Duodenal mucosa (tissue), 2 donors: ENCODE measurements around the gene PTPRF.

ENCODE experiments used
- H3K27ac ChIP-seq: one replicate; pipeline ENCODE4 v1.7.0; 2013; ENCODE audit warnings: low read depth, low read length
- H3K27me3 ChIP-seq, 2 donors: one replicate each; pipeline ENCODE4 v1.7.0; 2013; ENCODE audit warnings: low read length in 2 of 2, control low read depth in 1 of 2; ENCODE audit not compliant: insufficient read depth in 2 of 2, control insufficient read depth in 1 of 2
- H3K36me3 ChIP-seq, 2 donors: one replicate each; pipeline ENCODE4 v1.7.0; 2013; ENCODE audit warnings: low read length in 2 of 2, control low read depth in 1 of 2; ENCODE audit not compliant: insufficient read depth in 2 of 2, control insufficient read depth in 1 of 2
- H3K4me1 ChIP-seq, 2 donors: one replicate each; pipeline ENCODE4 v1.7.0; 2013; ENCODE audit warnings: low read length in 2 of 2, control low read depth in 1 of 2; ENCODE audit not compliant: insufficient read depth in 2 of 2, control insufficient read depth in 1 of 2
- H3K4me3 ChIP-seq, 2 donors: one replicate each; pipeline ENCODE4 v1.7.0; 2013; ENCODE audit warnings: low read length in 2 of 2, low read depth in 1 of 2
- H3K9ac ChIP-seq, 2 donors: one replicate each; pipeline ENCODE4 v1.7.0; 2013; ENCODE audit warnings: low read length in 2 of 2, low read depth in 1 of 2
- H3K9me3 ChIP-seq, 2 donors: one replicate each; pipeline ENCODE4 v1.7.0; 2013; ENCODE audit warnings: low read length in 2 of 2, control low read depth in 1 of 2; ENCODE audit not compliant: control insufficient read depth in 1 of 2

PTPRF gene

GRCh38 chr1:43572084-43572483 lies 41.4 kb downstream of the PTPRF start:
- peaks cover 4 to 19% of the 10 kb centered on the region in 2 donors for H3K4me1 ChIP-seq
- H3K36me3 ChIP-seq: peaks cover 15 to 59% of the 10 kb centered on the region in 2 donors
- no peak overlapping the region for H3K27ac ChIP-seq
- H3K27me3 ChIP-seq: no peaks in the 10 kb centered on the region
- H3K4me3 ChIP-seq: no peak overlapping the region
- no peaks in the 10 kb centered on the region for H3K9me3 ChIP-seq
- no peak overlapping the region for H3K9ac ChIP-seq

GRCh38 chr1:43572538-43572937 lies 41.9 kb downstream of the PTPRF start:
- no peaks in the 10 kb centered on the region for H3K9me3 ChIP-seq
- H3K36me3 ChIP-seq: peaks cover 16 to 63% of the 10 kb centered on the region in 2 donors
- H3K27ac ChIP-seq: no peak overlapping the region
- H3K27me3 ChIP-seq: no peaks in the 10 kb centered on the region
- no peak overlapping the region for H3K9ac ChIP-seq
- H3K4me1 ChIP-seq: peaks cover 4 to 19% of the 10 kb centered on the region in 2 donors
- no peak overlapping the region for H3K4me3 ChIP-seq

- no peak overlapping the region for H3K4me3 ChIP-seq
- no peaks in the 10 kb centered on the region for H3K27me3 ChIP-seq
- peaks cover 4 to 19% of the 10 kb centered on the region in 2 donors for H3K4me1 ChIP-seq
- H3K9me3 ChIP-seq: no peaks in the 10 kb centered on the region
- H3K36me3 ChIP-seq: peaks cover 20 to 68% of the 10 kb centered on the region in 2 donors
- no peak overlapping the region for H3K27ac ChIP-seq
- no peak overlapping the region for H3K9ac ChIP-seq
Measured at GRCh38 chr1:43573066-43573800, 42.5 kb downstream of the PTPRF start.

GRCh38 chr1:43576521-43576920 lies 45.8 kb downstream of the PTPRF start:
- Histone ChIP-seq H3K27me3 (no peaks in the 10 kb centered on the region), H3K27ac (no peak overlapping the region), H3K4me3 (no peak overlapping the region), H3K9ac (no peak overlapping the region), H3K36me3 (peaks cover 35 to 77% of the 10 kb centered on the region in 2 donors), H3K4me1 (peaks cover 6 to 11% of the 10 kb centered on the region in 2 donors), H3K9me3 (no peaks in the 10 kb centered on the region)

- Histone ChIP-seq H3K27ac (no peak overlapping the region), H3K27me3 (no peaks in the 10 kb centered on the region), H3K4me3 (no peak overlapping the region), H3K9me3 (no peaks in the 10 kb centered on the region), H3K4me1 (peaks cover 15 to 18% of the 10 kb centered on the region in 2 donors), H3K36me3 (peaks cover 31 to 77% of the 10 kb centered on the region in 2 donors), H3K9ac (no peak overlapping the region)
Measured at GRCh38 chr1:43577655-43578542, 47.2 kb downstream of the PTPRF start.

GRCh38 chr1:43580039-43580438 lies 49.4 kb downstream of the PTPRF start:
- Histone ChIP-seq H3K36me3 (peaks cover 38 to 72% of the 10 kb centered on the region in 2 donors), H3K4me3 (no peak overlapping the region), H3K4me1 (peaks cover 16 to 18% of the 10 kb centered on the region in 2 donors), H3K27me3 (no peaks in the 10 kb centered on the region), H3K9ac (no peak overlapping the region), H3K27ac (no peak overlapping the region), H3K9me3 (no peaks in the 10 kb centered on the region)

DNA sequence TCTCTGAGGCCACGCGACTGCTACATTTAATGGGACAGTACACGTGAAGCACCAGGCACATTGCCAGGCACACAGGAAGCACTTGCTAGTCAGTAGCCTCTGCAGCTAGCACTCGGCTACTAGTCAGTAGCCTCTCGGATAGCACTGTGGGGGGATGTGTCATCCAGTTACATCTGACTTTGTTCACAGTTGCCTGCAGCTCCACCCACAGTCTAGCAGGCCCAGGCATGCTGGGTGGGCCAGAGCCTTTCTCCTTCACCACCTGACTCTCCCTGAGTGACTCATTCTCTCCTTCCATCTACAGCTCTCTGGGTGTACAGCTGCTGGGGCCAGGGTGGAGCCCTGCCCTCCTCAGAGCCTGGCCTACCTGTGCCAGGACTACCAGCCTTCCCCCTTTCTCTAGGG lies 51.5 kb downstream of the PTPRF start:
- H3K9me3 ChIP-seq: no peaks in the 10 kb centered on the region
- no peaks in the 10 kb centered on the region for H3K27me3 ChIP-seq
- peak overlapping the region; percentile 11 for H3K27ac ChIP-seq
- no peak overlapping the region for H3K4me3 ChIP-seq
- peak overlapping the region; percentile 27 to 54 for H3K9ac ChIP-seq
- peaks cover 33 to 37% of the 10 kb centered on the region in 2 donors for H3K4me1 ChIP-seq
- H3K36me3 ChIP-seq: peaks cover 27 to 52% of the 10 kb centered on the region in 2 donors

GRCh38 chr1:43583058-43583457 lies 52.4 kb downstream of the PTPRF start:
- Histone ChIP-seq H3K27ac (peak overlapping the region; percentile 43), H3K9ac (peak overlapping the region in 1 of 2 donors; percentile 54), H3K4me1 (peaks cover 36 to 42% of the 10 kb centered on the region in 2 donors), H3K4me3 (no peak overlapping the region), H3K9me3 (no peaks in the 10 kb centered on the region), H3K36me3 (peaks cover 25 to 52% of the 10 kb centered on the region in 2 donors), H3K27me3 (no peaks in the 10 kb centered on the region)

DNA sequence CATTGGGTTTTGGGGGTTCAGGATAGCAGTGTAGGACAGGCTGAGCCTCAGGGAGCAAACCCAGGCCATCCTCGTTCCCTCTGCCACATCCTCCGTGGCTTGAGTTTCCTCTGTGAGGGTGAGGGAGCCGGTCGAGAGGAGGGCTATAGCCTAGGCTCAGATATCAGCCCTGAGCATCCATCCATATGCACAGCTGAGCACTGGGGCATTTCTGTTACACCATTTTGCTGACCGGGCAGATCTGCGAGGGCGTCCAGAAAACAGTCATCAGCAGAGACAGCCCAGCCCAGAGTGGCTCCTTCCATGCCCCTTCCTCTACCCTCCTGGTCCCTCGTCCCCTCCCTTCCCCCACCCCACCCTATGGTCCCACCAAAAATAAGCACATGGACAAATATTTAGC lies 53.5 kb downstream of the PTPRF start:
- no peak overlapping the region for H3K27ac ChIP-seq
- no peaks in the 10 kb centered on the region for H3K27me3 ChIP-seq
- H3K36me3 ChIP-seq: peaks cover 20 to 56% of the 10 kb centered on the region in 2 donors
- H3K9me3 ChIP-seq: no peaks in the 10 kb centered on the region
- no peak overlapping the region for H3K9ac ChIP-seq
- H3K4me1 ChIP-seq: peaks cover 36 to 42% of the 10 kb centered on the region in 2 donors
- H3K4me3 ChIP-seq: no peak overlapping the region

DNA sequence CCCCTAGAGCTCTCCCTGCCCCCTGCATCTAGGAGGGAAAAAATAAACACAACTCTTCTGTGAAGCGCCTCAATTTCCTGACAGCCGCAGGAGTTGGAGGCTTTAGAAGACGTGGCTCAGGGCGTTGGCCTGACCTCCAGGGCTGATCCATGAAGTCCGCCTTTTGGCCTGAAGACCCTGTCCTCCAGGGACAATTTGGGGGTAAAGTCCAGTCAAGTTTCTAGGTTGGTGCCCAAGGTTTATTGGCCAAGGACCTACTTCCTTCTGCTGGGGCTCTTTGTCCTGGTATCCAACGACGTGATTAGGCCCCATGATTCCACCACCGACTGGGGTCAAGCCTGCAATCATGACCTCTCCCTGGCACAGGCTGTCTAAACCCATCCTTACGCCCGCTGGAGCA lies 54.9 kb downstream of the PTPRF start:
- no peaks in the 10 kb centered on the region for H3K9me3 ChIP-seq
- H3K4me3 ChIP-seq: no peak overlapping the region
- no peaks in the 10 kb centered on the region for H3K27me3 ChIP-seq
- no peak overlapping the region for H3K9ac ChIP-seq
- H3K36me3 ChIP-seq: peaks cover 16 to 54% of the 10 kb centered on the region in 2 donors
- no peak overlapping the region for H3K27ac ChIP-seq
- peaks cover 36 to 42% of the 10 kb centered on the region in 2 donors for H3K4me1 ChIP-seq
